HEK293 (cell line): Measurements from ENCODE around the gene ZNF608.

Experiments
- EGR2 ChIP-seq: fragments of 450-650 bp; formaldehyde crosslinking; IDR thresholded peaks from 2 replicates; pipeline ENCODE4 v1.5.1; 2016; ENCODE audit warnings: low read depth, missing biosample characterization, missing genetic modification characterization
- FEZF1 ChIP-seq: fragments of 450-650 bp; formaldehyde crosslinking; IDR thresholded peaks from 2 replicates; pipeline ENCODE4 v1.5.1; 2016; ENCODE audit warnings: missing biosample characterization, missing genetic modification characterization
- IKZF3 ChIP-seq: fragments of 450-650 bp; IDR thresholded peaks from 2 replicates; pipeline ENCODE4 v1.5.0; 2018; ENCODE audit warnings: missing biosample characterization, mild to moderate bottlenecking, missing genetic modification characterization, moderate library complexity
- KLF10 ChIP-seq: fragments of 450-650 bp; IDR thresholded peaks from 2 replicates; pipeline ENCODE4 v1.5.1; 2018; ENCODE audit warnings: missing biosample characterization, mild to moderate bottlenecking, missing genetic modification characterization
- KLF8 ChIP-seq: fragments of 450-650 bp; formaldehyde crosslinking; IDR thresholded peaks from 2 replicates; pipeline ENCODE4 v1.5.1; 2016; ENCODE audit warnings: missing biosample characterization, missing genetic modification characterization
- OVOL3 ChIP-seq: fragments of 450-650 bp; formaldehyde crosslinking; IDR thresholded peaks from 2 replicates; pipeline ENCODE4 v1.5.1; 2016; ENCODE audit warnings: missing biosample characterization, missing genetic modification characterization
- SP7 ChIP-seq: fragments of 450-650 bp; formaldehyde crosslinking; IDR thresholded peaks from 2 replicates; pipeline ENCODE4 v1.5.1; 2016; ENCODE audit warnings: missing biosample characterization, missing genetic modification characterization
- WT1 ChIP-seq: fragments of 450-650 bp; formaldehyde crosslinking; IDR thresholded peaks from 2 replicates; pipeline ENCODE4 v1.5.1; 2016; ENCODE audit warnings: missing biosample characterization, missing genetic modification characterization
- ZBTB17 ChIP-seq: fragments of 450-650 bp; formaldehyde crosslinking; IDR thresholded peaks from 2 replicates; pipeline ENCODE4 v1.5.1; 2016; ENCODE audit warnings: missing biosample characterization, missing genetic modification characterization
- ZFP69B ChIP-seq: fragments of 450-650 bp; formaldehyde crosslinking; IDR thresholded peaks from 2 replicates; pipeline ENCODE4 v1.5.1; 2016; ENCODE audit warnings: missing biosample characterization, missing genetic modification characterization
- ZNF112 ChIP-seq: fragments of 450-650 bp; formaldehyde crosslinking; IDR thresholded peaks from 2 replicates; pipeline ENCODE4 v1.5.0; 2017; ENCODE audit warnings: missing biosample characterization, missing genetic modification characterization
- ZNF121 ChIP-seq: fragments of 450-650 bp; formaldehyde crosslinking; IDR thresholded peaks from 2 replicates; pipeline ENCODE4 v1.5.1; 2016; ENCODE audit warnings: missing biosample characterization, missing genetic modification characterization
- ZNF157 ChIP-seq: fragments of 450-650 bp; formaldehyde crosslinking; IDR thresholded peaks from 2 replicates; pipeline ENCODE4 v1.5.1; 2016; ENCODE audit warnings: missing biosample characterization, missing genetic modification characterization
- ZNF2 ChIP-seq: fragments of 450-650 bp; formaldehyde crosslinking; IDR thresholded peaks from 2 replicates; pipeline ENCODE4 v1.5.1; 2016; ENCODE audit warnings: missing biosample characterization, missing genetic modification characterization
- ZNF221 ChIP-seq: fragments of 450-650 bp; formaldehyde crosslinking; IDR thresholded peaks from 2 replicates; pipeline ENCODE4 v1.5.1; 2017; ENCODE audit warnings: missing biosample characterization, missing genetic modification characterization, borderline replicate concordance
- ZNF223 ChIP-seq: fragments of 450-650 bp; formaldehyde crosslinking; IDR thresholded peaks from 2 replicates; pipeline ENCODE4 v1.5.1; 2016; ENCODE audit warnings: missing biosample characterization, missing genetic modification characterization
- ZNF391 ChIP-seq: fragments of 450-650 bp; formaldehyde crosslinking; IDR thresholded peaks from 2 replicates; pipeline ENCODE4 v1.5.1; 2016; ENCODE audit warnings: low read depth, missing biosample characterization, missing genetic modification characterization, borderline replicate concordance
- ZNF521 ChIP-seq: fragments of 450-650 bp; formaldehyde crosslinking; IDR thresholded peaks from 2 replicates; pipeline ENCODE4 v1.5.1; 2017; ENCODE audit warnings: missing biosample characterization, mild to moderate bottlenecking, missing genetic modification characterization
- ZNF629 ChIP-seq: fragments of 450-650 bp; formaldehyde crosslinking; IDR thresholded peaks from 2 replicates; pipeline ENCODE4 v1.5.1; 2017; ENCODE audit warnings: missing biosample characterization, missing genetic modification characterization
- ZNF785 ChIP-seq: fragments of 450-650 bp; formaldehyde crosslinking; IDR thresholded peaks from 2 replicates; pipeline ENCODE4 v1.5.1; 2016; ENCODE audit warnings: missing biosample characterization, missing genetic modification characterization
- ZNF843 ChIP-seq: fragments of 450-650 bp; formaldehyde crosslinking; IDR thresholded peaks from 2 replicates; pipeline ENCODE4 v1.5.1; 2016; ENCODE audit warnings: missing biosample characterization, missing genetic modification characterization
- TF ChIP-seq, protein P1 (sequence below): fragments of 450-650 bp; formaldehyde crosslinking; IDR thresholded peaks from 2 replicates; pipeline ENCODE4 v1.5.1; 2016; ENCODE audit warnings: missing biosample characterization, missing genetic modification characterization
- TF ChIP-seq, protein P2 (sequence below): fragments of 450-650 bp; formaldehyde crosslinking; conservative IDR thresholded peaks from 2 replicates; pipeline ENCODE4 v1.5.1; 2016; ENCODE audit warnings: low read depth, missing biosample characterization, missing genetic modification characterization
- TF ChIP-seq, protein P3 (sequence below): fragments of 450-650 bp; formaldehyde crosslinking; IDR thresholded peaks from 2 replicates; pipeline ENCODE4 v1.5.1; 2016; ENCODE audit warnings: missing biosample characterization, missing genetic modification characterization
- TF ChIP-seq, protein P4 (sequence below): fragments of 450-650 bp; formaldehyde crosslinking; IDR thresholded peaks from 2 replicates; pipeline ENCODE4 v1.5.1; 2016; ENCODE audit warnings: missing biosample characterization, missing genetic modification characterization
- TF ChIP-seq, protein P5 (sequence below): fragments of 450-650 bp; formaldehyde crosslinking; IDR thresholded peaks from 2 replicates; pipeline ENCODE4 v1.5.1; 2016; ENCODE audit warnings: missing biosample characterization, missing genetic modification characterization
- TF ChIP-seq, protein P6 (sequence below): fragments of 450-650 bp; formaldehyde crosslinking; IDR thresholded peaks from 2 replicates; pipeline ENCODE4 v1.5.1; 2017; ENCODE audit warnings: missing biosample characterization, missing genetic modification characterization

The ZNF608 gene

DNA sequence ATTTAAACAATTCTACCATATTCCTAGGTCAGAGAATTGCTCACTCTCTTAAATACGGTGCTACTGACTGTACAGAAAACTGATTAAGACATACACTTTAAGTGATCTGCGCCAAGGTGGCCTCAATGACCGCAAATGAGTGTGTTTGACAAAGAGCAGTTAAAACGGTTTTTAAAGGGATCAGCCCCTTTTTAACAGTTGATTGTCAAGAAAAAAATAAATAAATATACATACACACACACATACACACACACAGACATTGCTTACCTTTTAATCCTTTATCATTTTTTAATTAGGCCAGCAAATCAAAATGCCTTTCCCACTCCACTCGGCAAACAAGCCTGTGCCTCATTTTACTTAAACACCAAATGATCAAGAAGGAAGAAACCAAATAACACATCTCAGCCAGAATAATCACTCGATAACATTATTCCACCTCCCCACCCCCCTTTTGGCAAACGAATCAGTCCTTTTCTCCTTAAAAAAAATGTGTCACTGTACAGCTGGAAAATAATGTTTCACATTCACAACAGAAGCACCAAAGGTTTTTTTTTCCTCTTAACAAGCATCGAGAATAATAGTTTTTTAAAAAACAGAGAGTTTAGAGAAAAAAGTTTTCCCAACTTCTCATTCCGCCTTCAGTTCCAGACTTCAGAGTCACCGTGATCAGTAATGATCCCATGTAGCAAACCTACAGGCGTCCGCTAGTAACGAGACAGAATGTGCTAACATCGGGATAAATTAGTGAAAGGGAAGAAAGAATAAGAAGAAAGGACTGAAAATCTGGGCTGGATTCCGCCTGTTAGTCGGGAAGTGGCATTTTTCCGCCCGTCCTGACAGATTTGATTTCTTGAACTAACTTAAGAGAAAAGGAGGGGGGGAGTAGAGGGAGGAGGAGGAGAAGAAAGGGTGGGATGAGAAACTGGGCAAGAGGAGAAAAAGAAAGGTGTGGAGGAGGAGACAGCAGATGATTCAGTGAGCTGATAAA is at the start of gene ZNF608 (continued):
- TF ChIP-seq ZNF391 (tag by site-specific recombination) = no peak
- no peak; the same call in 1 of the 2 replicates for TF ChIP-seq ZFP69B (tag by site-specific recombination)
- peak; percentile 79 for TF ChIP-seq ZBTB17 (tag by site-specific recombination)
- TF ChIP-seq ZNF629 (tag by site-specific recombination) = no peak; the same call in 1 of the 2 replicates
- TF ChIP-seq, protein P1, sequence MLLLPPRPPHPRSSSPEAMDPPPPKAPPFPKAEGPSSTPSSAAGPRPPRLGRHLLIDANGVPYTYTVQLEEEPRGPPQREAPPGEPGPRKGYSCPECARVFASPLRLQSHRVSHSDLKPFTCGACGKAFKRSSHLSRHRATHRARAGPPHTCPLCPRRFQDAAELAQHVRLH (tag by site-specific recombination) = peak; percentile 10; the same call in 1 of the 2 replicates
- TF ChIP-seq KLF8 (tag by site-specific recombination) = peak; percentile 44; the same call in 1 of the 2 replicates
- TF ChIP-seq, protein P2, sequence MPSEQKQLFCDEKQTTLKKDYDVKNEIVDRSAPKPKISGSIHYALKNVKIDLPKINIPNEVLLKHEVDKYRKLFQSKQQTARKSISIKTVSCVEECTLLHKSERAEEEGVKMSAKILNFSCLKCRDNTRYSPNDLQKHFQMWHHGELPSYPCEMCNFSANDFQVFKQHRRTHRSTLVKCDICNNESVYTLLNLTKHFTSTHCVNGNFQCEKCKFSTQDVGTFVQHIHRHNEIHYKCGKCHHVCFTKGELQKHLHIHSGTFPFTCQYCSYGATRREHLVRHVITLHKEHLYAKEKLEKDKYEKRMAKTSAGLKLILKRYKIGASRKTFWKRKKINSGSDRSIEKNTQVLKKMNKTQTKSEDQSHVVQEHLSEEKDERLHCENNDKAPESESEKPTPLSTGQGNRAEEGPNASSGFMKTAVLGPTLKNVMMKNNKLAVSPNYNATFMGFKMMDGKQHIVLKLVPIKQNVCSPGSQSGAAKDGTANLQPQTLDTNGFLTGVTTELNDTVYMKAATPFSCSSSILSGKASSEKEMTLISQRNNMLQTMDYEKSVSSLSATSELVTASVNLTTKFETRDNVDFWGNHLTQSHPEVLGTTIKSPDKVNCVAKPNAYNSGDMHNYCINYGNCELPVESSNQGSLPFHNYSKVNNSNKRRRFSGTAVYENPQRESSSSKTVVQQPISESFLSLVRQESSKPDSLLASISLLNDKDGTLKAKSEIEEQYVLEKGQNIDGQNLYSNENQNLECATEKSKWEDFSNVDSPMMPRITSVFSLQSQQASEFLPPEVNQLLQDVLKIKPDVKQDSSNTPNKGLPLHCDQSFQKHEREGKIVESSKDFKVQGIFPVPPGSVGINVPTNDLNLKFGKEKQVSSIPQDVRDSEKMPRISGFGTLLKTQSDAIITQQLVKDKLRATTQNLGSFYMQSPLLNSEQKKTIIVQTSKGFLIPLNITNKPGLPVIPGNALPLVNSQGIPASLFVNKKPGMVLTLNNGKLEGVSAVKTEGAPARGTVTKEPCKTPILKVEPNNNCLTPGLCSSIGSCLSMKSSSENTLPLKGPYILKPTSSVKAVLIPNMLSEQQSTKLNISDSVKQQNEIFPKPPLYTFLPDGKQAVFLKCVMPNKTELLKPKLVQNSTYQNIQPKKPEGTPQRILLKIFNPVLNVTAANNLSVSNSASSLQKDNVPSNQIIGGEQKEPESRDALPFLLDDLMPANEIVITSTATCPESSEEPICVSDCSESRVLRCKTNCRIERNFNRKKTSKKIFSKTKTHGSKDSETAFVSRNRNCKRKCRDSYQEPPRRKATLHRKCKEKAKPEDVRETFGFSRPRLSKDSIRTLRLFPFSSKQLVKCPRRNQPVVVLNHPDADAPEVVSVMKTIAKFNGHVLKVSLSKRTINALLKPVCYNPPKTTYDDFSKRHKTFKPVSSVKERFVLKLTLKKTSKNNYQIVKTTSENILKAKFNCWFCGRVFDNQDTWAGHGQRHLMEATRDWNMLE (tag by site-specific recombination) = no peak
- no peak for TF ChIP-seq ZNF121 (tag by site-specific recombination)
- peak; percentile 85 for TF ChIP-seq SP7 (tag by site-specific recombination)
- TF ChIP-seq, protein P3, sequence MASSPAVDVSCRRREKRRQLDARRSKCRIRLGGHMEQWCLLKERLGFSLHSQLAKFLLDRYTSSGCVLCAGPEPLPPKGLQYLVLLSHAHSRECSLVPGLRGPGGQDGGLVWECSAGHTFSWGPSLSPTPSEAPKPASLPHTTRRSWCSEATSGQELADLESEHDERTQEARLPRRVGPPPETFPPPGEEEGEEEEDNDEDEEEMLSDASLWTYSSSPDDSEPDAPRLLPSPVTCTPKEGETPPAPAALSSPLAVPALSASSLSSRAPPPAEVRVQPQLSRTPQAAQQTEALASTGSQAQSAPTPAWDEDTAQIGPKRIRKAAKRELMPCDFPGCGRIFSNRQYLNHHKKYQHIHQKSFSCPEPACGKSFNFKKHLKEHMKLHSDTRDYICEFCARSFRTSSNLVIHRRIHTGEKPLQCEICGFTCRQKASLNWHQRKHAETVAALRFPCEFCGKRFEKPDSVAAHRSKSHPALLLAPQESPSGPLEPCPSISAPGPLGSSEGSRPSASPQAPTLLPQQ (tag by site-specific recombination) = peak; percentile 24; the same call in 1 of the 2 replicates
- no peak for TF ChIP-seq ZNF521 (tag by site-specific recombination)
- TF ChIP-seq, protein P4, sequence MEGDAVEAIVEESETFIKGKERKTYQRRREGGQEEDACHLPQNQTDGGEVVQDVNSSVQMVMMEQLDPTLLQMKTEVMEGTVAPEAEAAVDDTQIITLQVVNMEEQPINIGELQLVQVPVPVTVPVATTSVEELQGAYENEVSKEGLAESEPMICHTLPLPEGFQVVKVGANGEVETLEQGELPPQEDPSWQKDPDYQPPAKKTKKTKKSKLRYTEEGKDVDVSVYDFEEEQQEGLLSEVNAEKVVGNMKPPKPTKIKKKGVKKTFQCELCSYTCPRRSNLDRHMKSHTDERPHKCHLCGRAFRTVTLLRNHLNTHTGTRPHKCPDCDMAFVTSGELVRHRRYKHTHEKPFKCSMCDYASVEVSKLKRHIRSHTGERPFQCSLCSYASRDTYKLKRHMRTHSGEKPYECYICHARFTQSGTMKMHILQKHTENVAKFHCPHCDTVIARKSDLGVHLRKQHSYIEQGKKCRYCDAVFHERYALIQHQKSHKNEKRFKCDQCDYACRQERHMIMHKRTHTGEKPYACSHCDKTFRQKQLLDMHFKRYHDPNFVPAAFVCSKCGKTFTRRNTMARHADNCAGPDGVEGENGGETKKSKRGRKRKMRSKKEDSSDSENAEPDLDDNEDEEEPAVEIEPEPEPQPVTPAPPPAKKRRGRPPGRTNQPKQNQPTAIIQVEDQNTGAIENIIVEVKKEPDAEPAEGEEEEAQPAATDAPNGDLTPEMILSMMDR (tag by site-specific recombination) = 0 out of 2 replicates have a peak, but pooled peaks have one; percentile 28
- TF ChIP-seq ZNF221 (tag by site-specific recombination) = no peak
- no peak for TF ChIP-seq ZNF223
- TF ChIP-seq FEZF1 = peak; percentile 94
- no peak for TF ChIP-seq ZNF157 (tag by site-specific recombination)
- TF ChIP-seq ZNF112 (tag by site-specific recombination) = no peak
- TF ChIP-seq, protein P5, sequence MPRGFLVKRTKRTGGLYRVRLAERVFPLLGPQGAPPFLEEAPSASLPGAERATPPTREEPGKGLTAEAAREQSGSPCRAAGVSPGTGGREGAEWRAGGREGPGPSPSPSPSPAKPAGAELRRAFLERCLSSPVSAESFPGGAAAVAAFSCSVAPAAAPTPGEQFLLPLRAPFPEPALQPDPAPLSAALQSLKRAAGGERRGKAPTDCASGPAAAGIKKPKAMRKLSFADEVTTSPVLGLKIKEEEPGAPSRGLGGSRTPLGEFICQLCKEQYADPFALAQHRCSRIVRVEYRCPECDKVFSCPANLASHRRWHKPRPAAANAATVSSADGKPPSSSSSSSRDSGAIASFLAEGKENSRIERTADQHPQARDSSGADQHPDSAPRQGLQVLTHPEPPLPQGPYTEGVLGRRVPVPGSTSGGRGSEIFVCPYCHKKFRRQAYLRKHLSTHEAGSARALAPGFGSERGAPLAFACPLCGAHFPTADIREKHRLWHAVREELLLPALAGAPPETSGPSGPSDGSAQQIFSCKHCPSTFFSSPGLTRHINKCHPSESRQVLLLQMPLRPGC (tag by site-specific recombination) = peak; percentile 56; the same call in 1 of the 2 replicates
- TF ChIP-seq IKZF3 (tag by site-specific recombination) = peak; percentile 88
- TF ChIP-seq EGR2 (tag by site-specific recombination) = peak; percentile 89
- TF ChIP-seq ZNF2 (tag by site-specific recombination) = peak; percentile 75; the same call in 1 of the 2 replicates
- TF ChIP-seq WT1 (tag by site-specific recombination) = peak; percentile 88
- TF ChIP-seq, protein P6, sequence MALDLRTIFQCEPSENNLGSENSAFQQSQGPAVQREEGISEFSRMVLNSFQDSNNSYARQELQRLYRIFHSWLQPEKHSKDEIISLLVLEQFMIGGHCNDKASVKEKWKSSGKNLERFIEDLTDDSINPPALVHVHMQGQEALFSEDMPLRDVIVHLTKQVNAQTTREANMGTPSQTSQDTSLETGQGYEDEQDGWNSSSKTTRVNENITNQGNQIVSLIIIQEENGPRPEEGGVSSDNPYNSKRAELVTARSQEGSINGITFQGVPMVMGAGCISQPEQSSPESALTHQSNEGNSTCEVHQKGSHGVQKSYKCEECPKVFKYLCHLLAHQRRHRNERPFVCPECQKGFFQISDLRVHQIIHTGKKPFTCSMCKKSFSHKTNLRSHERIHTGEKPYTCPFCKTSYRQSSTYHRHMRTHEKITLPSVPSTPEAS (tag by site-specific recombination) = peak; percentile 93
- no peak for TF ChIP-seq ZNF785 (tag by site-specific recombination)
- 0 out of 2 replicates have a peak, but pooled peaks have one; percentile 11 for TF ChIP-seq OVOL3 (tag by site-specific recombination)
- TF ChIP-seq ZNF843 (tag by site-specific recombination) = peak; percentile 53; the same call in 1 of the 2 replicates
- peak; percentile 52; the same call in 1 of the 2 replicates for TF ChIP-seq KLF10
